Astrocyte (in vitro differentiated cells and primary cell): ENCODE data around the gene PYGO2. TPM values are rescaled to one million over a fixed set of nuclear protein-coding genes. Genes with fewer than 3 reads are reported as not detected.

Experiments
- DNase-seq: peaks from one replicate; pipeline ENCODE4 v3.0.0-alpha.2; 2010; ENCODE audit warnings: low read depth
- FAIRE-seq: peaks from 2 replicates; lab custom pipeline; 2011; peaks lifted over from hg19 to GRCh38; lab: Jason Lieb, UNC
- H2AFZ ChIP-seq: 2 replicates; pipeline ENCODE4 v1.6.0; 2012; ENCODE audit warnings: low read depth, low read length, inconsistent platforms
- H3K27ac ChIP-seq: 2 replicates; pipeline ENCODE4 v1.5.1; 2011; ENCODE audit warnings: low read depth, low read length, inconsistent platforms
- H3K27me3 ChIP-seq: 2 replicates; pipeline ENCODE4 v1.6.0; 2011; ENCODE audit warnings: low read length, inconsistent platforms; ENCODE audit not compliant: insufficient read depth
- H3K36me3 ChIP-seq: 2 replicates; pipeline ENCODE4 v1.5.1; 2011; ENCODE audit warnings: low read length, inconsistent platforms; ENCODE audit not compliant: insufficient read depth
- H3K4me1 ChIP-seq: 2 replicates; pipeline ENCODE4 v1.5.1; 2011; ENCODE audit warnings: low read length, inconsistent platforms; ENCODE audit not compliant: insufficient read depth
- H3K4me2 ChIP-seq: 2 replicates; pipeline ENCODE4 v1.6.0; 2012; ENCODE audit warnings: low read length, inconsistent platforms
- H3K4me3 ChIP-seq: 2 replicates; pipeline ENCODE4 v1.5.1; 2011; ENCODE audit warnings: low read depth, mild to moderate bottlenecking, low read length, inconsistent platforms; ENCODE audit not compliant: insufficient read depth
- H3K79me2 ChIP-seq: 2 replicates; pipeline ENCODE4 v1.6.0; 2012; ENCODE audit warnings: mild to moderate bottlenecking, low read length, inconsistent platforms; ENCODE audit not compliant: insufficient read depth
- H3K9ac ChIP-seq: 2 replicates; pipeline ENCODE4 v1.6.0; 2012; ENCODE audit warnings: mild to moderate bottlenecking, low read length, inconsistent platforms
- H3K9me3 ChIP-seq: 2 replicates; pipeline ENCODE4 v1.5.1; 2012; ENCODE audit warnings: low read depth, mild to moderate bottlenecking, low read length, inconsistent platforms; ENCODE audit not compliant: insufficient read depth
- H4K20me1 ChIP-seq: 2 replicates; pipeline ENCODE4 v1.6.0; 2012; ENCODE audit warnings: low read length, inconsistent platforms; ENCODE audit not compliant: insufficient read depth
- H3K27ac Mint-ChIP-seq: one replicate; pipeline ENCODE4 v1.8.0; 2021; ENCODE audit warnings: mild to moderate bottlenecking, mixed read lengths; ENCODE audit not compliant: unreplicated experiment
- H3K27me3 Mint-ChIP-seq: one replicate; pipeline ENCODE4 v1.8.0; 2021; ENCODE audit warnings: low read depth, mixed read lengths; ENCODE audit not compliant: unreplicated experiment
- H3K36me3 Mint-ChIP-seq: one replicate; pipeline ENCODE4 v1.8.0; 2021; ENCODE audit warnings: low read depth, mixed read lengths; ENCODE audit not compliant: unreplicated experiment
- H3K4me1 Mint-ChIP-seq: one replicate; pipeline ENCODE4 v1.8.0; 2021; ENCODE audit warnings: low read depth, mixed read lengths; ENCODE audit not compliant: unreplicated experiment
- H3K4me3 Mint-ChIP-seq: one replicate; pipeline ENCODE4 v1.8.0; 2021; ENCODE audit warnings: mild to moderate bottlenecking, moderate library complexity, mixed read lengths; ENCODE audit not compliant: unreplicated experiment
- H3K9me3 Mint-ChIP-seq: one replicate; pipeline ENCODE4 v1.8.0; 2021; ENCODE audit warnings: mild to moderate bottlenecking, mixed read lengths; ENCODE audit not compliant: unreplicated experiment
- EZH2 ChIP-seq: IDR thresholded peaks from 2 replicates; pipeline ENCODE4 v1.6.1; 2012; ENCODE audit warnings: mild to moderate bottlenecking, low read length, inconsistent platforms; ENCODE audit not compliant: insufficient read depth
- total RNA-seq: library from RNA; stranded (reverse); gene quantifications from 2 replicates; pipeline ENCODE4 v1.2.1, GENCODE V29; 2021
- TF ChIP-seq, protein P1 (sequence below): IDR thresholded peaks from 2 replicates; pipeline ENCODE4 v1.5.1; 2011; ENCODE audit warnings: low read depth, mild to moderate bottlenecking, inconsistent platforms, low read length, moderate library complexity; ENCODE audit not compliant: insufficient read depth

PYGO2 gene
- total RNA-seq, 1 donor from 2014 or later: 21.8 TPM

DNA sequence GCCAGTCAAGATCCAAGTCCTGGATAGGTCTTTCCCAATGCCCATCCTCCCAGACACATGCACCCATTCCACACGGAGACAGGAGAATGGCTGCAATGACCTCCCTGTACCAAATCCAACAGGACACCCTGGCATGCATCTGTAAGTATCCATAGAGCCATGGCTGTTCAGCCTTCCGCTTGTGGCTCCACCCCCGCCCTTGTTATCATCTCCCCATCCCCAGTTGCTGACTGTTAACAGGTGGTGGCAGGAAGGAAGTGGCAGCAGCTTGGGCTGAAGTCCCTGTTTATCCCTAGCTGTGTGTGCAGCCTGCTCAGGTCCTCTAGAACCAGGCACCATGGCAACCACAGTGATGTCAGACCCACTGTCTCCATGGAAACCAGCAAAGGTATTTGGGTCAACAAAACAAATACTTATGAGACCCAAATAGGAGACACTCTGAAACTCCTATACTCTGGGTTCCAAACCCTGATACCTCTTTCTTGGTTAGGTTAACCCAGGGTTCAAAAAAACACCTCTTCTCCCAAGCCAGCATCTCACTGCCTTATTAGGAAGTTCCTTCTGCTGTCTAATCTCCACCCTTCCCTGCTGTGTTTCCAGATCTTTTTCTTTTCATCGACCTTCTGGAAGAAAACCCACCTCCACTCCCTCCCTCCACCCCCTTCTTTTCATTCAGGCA is 6.4 kb downstream of the PYGO2 start:
- Histone ChIP-seq H3K9me3 (no peaks in the 10 kb centered on the region), H3K36me3 (peaks cover 4% of the 10 kb centered on the region), H3K27me3 (no peaks in the 10 kb centered on the region), H3K4me2 (peak overlapping the region; percentile 96), H2AFZ (no peak overlapping the region), H3K4me1 (peaks cover 26% of the 10 kb centered on the region), H4K20me1 (peaks cover 39% of the 10 kb centered on the region), H3K27ac (peak overlapping the region; percentile 85), H3K79me2 (peaks cover 29% of the 10 kb centered on the region), H3K4me3 (peak overlapping the region; percentile 73), H3K9ac (peak overlapping the region; percentile 86)
- TF ChIP-seq, protein P1, sequence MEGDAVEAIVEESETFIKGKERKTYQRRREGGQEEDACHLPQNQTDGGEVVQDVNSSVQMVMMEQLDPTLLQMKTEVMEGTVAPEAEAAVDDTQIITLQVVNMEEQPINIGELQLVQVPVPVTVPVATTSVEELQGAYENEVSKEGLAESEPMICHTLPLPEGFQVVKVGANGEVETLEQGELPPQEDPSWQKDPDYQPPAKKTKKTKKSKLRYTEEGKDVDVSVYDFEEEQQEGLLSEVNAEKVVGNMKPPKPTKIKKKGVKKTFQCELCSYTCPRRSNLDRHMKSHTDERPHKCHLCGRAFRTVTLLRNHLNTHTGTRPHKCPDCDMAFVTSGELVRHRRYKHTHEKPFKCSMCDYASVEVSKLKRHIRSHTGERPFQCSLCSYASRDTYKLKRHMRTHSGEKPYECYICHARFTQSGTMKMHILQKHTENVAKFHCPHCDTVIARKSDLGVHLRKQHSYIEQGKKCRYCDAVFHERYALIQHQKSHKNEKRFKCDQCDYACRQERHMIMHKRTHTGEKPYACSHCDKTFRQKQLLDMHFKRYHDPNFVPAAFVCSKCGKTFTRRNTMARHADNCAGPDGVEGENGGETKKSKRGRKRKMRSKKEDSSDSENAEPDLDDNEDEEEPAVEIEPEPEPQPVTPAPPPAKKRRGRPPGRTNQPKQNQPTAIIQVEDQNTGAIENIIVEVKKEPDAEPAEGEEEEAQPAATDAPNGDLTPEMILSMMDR: no peak
- no peak for TF ChIP-seq EZH2
- Mint-ChIP-seq H3K4me3 (peak overlapping the region; percentile 95), H3K9me3 (no peaks in the 10 kb centered on the region), H3K4me1 (peaks cover 30% of the 10 kb centered on the region), H3K27me3 (no peaks in the 10 kb centered on the region), H3K27ac (peak overlapping the region; percentile 98), H3K36me3 (peaks cover 15% of the 10 kb centered on the region)
- FAIRE-seq: no peak
- DNase-seq: peak; percentile 76

DNA sequence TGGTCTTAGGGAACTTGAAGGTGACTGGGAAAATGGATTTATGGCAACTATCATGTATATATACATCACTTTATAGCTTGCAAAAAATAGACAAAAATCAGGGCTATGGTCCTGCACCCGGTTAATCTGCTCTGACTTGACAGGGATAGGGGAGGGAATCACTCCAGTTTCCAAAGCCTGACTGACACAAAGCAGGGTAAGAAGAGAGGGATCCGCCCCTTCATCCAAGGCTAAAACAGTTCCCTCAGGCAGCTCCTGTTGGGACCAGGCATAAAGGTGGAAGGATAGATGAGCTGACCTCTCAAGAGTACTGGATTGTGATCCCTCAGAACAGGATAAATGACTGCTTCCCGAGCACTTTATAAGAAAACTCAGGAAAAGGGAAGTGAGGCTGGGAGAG is 7.0 kb downstream of the PYGO2 start:
- H3K79me2 ChIP-seq: peaks cover 25% of the 10 kb centered on the region
- H3K4me3 ChIP-seq: no peak overlapping the region
- peak overlapping the region; percentile 25 for H3K27ac ChIP-seq
- Mint-ChIP-seq H3K27ac (peak overlapping the region; percentile 98), H3K36me3 (peaks cover 15% of the 10 kb centered on the region), H3K4me1 (peaks cover 30% of the 10 kb centered on the region), H3K27me3 (no peaks in the 10 kb centered on the region), H3K4me3 (peak overlapping the region; percentile 95), H3K9me3 (no peaks in the 10 kb centered on the region)
- TF ChIP-seq EZH2: no peak
- TF ChIP-seq, protein P1: no peak
- FAIRE-seq (no peak), DNase-seq (no peak)
- H3K36me3 ChIP-seq: peaks cover 4% of the 10 kb centered on the region
- H3K9me3 ChIP-seq: no peaks in the 10 kb centered on the region
- H4K20me1 ChIP-seq: peaks cover 39% of the 10 kb centered on the region
- peak overlapping the region; percentile 96 for H3K4me2 ChIP-seq
- peak overlapping the region; percentile 86 for H3K9ac ChIP-seq
- H3K4me1 ChIP-seq: peaks cover 26% of the 10 kb centered on the region
- no peak overlapping the region for H2AFZ ChIP-seq
- H3K27me3 ChIP-seq: no peaks in the 10 kb centered on the region

DNA sequence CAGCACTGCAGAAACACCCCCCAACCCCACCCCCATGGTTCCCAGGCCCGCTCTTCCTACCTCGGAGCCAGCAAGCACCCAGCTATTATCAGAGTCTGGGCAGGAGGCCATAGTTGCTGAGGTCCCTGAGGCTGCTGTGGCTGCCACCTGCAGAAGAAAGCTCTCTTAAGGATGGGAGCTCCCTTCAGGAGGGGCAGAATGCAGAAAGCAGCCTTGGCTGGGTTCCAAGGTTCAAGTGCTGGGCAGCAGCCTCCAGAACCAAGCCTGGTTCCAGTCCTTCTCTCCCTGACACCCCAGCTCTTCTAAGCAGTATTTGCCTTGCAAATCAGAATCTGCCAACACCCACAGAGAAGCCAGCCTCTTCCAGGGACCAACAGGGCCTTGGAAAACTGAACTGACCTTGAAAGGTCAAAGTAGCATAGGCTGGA is 8.0 kb downstream of the PYGO2 start:
- Mint-ChIP-seq H3K27me3 (no peaks in the 10 kb centered on the region), H3K9me3 (no peaks in the 10 kb centered on the region), H3K4me3 (peak overlapping the region; percentile 45), H3K4me1 (peaks cover 30% of the 10 kb centered on the region), H3K27ac (no peak overlapping the region), H3K36me3 (peaks cover 16% of the 10 kb centered on the region)
- Histone ChIP-seq H3K36me3 (peaks cover 4% of the 10 kb centered on the region), H4K20me1 (peaks cover 42% of the 10 kb centered on the region), H3K9ac (no peak overlapping the region), H3K4me1 (peaks cover 26% of the 10 kb centered on the region), H3K27me3 (no peaks in the 10 kb centered on the region), H2AFZ (no peak overlapping the region), H3K27ac (no peak overlapping the region), H3K4me2 (no peak overlapping the region), H3K79me2 (peaks cover 22% of the 10 kb centered on the region), H3K4me3 (no peak overlapping the region), H3K9me3 (no peaks in the 10 kb centered on the region)
- TF ChIP-seq, protein P1: no peak
- no peak for TF ChIP-seq EZH2
- FAIRE-seq (no peak), DNase-seq (no peak)
